ENCODE data around the gene PLEKHJ1. TPM values are rescaled to one million over a fixed set of nuclear protein-coding genes. Genes with fewer than 3 reads are reported as not detected.

The PLEKHJ1 gene
- polyA plus RNA-seq, 1 donor from 2014 or later: 219 TPM

DNA sequence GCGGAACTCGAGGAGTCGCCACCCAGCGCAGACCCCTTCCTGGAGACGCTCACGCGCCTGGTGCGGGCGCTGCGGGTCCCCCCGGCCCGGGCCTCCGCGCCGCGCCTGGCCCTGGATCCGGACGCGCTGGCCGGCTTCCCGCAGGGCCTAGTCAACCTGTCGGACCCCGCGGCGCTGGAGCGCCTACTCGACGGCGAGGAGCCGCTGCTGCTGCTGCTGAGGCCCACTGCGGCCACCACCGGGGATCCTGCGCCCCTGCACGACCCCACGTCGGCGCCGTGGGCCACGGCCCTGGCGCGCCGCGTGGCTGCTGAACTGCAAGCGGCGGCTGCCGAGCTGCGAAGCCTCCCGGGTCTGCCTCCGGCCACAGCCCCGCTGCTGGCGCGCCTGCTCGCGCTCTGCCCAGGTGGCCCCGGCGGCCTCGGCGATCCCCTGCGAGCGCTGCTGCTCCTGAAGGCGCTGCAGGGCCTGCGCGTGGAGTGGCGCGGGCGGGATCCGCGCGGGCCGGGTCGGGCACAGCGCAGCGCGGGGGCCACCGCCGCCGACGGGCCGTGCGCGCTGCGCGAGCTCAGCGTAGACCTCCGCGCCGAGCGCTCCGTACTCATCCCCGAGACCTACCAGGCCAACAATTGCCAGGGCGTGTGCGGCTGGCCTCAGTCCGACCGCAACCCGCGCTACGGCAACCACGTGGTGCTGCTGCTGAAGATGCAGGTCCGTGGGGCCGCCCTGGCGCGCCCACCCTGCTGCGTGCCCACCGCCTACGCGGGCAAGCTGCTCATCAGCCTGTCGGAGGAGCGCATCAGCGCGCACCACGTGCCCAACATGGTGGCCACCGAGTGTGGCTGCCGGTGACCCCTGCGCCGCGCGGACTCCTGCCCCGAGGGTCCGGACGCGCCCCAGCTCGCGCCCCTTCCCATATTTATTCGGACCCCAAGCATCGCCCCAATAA is 15.3 kb upstream of the PLEKHJ1 start:
- no peak overlapping the region for H3K4me2 ChIP-seq (ENCODE audit: low read length)
- no peaks in the 10 kb centered on the region for H3F3A ChIP-seq (ENCODE audit: insufficient read depth, low read length, poor library complexity, severe bottlenecking)
- H4K20me1 ChIP-seq (ENCODE audit: insufficient read depth): no peaks in the 10 kb centered on the region
- no peak overlapping the region for H3K9ac ChIP-seq (ENCODE audit: low read length)
- H2AFZ ChIP-seq (ENCODE audit: low read depth, low read length): no peak overlapping the region
- no peaks in the 10 kb centered on the region for H3K79me2 ChIP-seq (replicated peaks; ENCODE audit: insufficient read depth, low read length)
- H3K27me3 ChIP-seq (ENCODE audit: insufficient read depth, low read depth, low read length): peaks cover 14% of the 10 kb centered on the region
- no peak for TF ChIP-seq EP300 (conservative IDR thresholded peaks at IDR 0.05; ENCODE audit: poor library complexity, severe bottlenecking)
- TF ChIP-seq, protein P1, sequence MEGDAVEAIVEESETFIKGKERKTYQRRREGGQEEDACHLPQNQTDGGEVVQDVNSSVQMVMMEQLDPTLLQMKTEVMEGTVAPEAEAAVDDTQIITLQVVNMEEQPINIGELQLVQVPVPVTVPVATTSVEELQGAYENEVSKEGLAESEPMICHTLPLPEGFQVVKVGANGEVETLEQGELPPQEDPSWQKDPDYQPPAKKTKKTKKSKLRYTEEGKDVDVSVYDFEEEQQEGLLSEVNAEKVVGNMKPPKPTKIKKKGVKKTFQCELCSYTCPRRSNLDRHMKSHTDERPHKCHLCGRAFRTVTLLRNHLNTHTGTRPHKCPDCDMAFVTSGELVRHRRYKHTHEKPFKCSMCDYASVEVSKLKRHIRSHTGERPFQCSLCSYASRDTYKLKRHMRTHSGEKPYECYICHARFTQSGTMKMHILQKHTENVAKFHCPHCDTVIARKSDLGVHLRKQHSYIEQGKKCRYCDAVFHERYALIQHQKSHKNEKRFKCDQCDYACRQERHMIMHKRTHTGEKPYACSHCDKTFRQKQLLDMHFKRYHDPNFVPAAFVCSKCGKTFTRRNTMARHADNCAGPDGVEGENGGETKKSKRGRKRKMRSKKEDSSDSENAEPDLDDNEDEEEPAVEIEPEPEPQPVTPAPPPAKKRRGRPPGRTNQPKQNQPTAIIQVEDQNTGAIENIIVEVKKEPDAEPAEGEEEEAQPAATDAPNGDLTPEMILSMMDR (IDR thresholded peaks at IDR 0.05; ENCODE audit: poor library complexity, severe bottlenecking): no peak
- TF ChIP-seq, protein P2, sequence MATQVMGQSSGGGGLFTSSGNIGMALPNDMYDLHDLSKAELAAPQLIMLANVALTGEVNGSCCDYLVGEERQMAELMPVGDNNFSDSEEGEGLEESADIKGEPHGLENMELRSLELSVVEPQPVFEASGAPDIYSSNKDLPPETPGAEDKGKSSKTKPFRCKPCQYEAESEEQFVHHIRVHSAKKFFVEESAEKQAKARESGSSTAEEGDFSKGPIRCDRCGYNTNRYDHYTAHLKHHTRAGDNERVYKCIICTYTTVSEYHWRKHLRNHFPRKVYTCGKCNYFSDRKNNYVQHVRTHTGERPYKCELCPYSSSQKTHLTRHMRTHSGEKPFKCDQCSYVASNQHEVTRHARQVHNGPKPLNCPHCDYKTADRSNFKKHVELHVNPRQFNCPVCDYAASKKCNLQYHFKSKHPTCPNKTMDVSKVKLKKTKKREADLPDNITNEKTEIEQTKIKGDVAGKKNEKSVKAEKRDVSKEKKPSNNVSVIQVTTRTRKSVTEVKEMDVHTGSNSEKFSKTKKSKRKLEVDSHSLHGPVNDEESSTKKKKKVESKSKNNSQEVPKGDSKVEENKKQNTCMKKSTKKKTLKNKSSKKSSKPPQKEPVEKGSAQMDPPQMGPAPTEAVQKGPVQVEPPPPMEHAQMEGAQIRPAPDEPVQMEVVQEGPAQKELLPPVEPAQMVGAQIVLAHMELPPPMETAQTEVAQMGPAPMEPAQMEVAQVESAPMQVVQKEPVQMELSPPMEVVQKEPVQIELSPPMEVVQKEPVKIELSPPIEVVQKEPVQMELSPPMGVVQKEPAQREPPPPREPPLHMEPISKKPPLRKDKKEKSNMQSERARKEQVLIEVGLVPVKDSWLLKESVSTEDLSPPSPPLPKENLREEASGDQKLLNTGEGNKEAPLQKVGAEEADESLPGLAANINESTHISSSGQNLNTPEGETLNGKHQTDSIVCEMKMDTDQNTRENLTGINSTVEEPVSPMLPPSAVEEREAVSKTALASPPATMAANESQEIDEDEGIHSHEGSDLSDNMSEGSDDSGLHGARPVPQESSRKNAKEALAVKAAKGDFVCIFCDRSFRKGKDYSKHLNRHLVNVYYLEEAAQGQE (IDR thresholded peaks at IDR 0.05; ENCODE audit: borderline replicate concordance): no peak
- TF ChIP-seq SMC3 (conservative IDR thresholded peaks at IDR 0.05; ENCODE audit: poor library complexity): no peak
- TF ChIP-seq RAD21 (conservative IDR thresholded peaks at IDR 0.05): no peak
- no peak for TF ChIP-seq TAF1 (IDR thresholded peaks at IDR 0.05; ENCODE audit: low read depth)
- TF ChIP-seq MXI1 (conservative IDR thresholded peaks at IDR 0.05; ENCODE audit: poor library complexity, severe bottlenecking): no peak
- TF ChIP-seq EZH2 (IDR thresholded peaks at IDR 0.05; ENCODE audit: borderline replicate concordance, insufficient read depth, low read length, poor library complexity, severe bottlenecking): no peak
- TF ChIP-seq POLR2AphosphoS5 (IDR thresholded peaks at IDR 0.05): no peak
- H3K36me3 ChIP-seq (ENCODE audit: insufficient read depth, low read length): no peaks in the 10 kb centered on the region
- H3K27ac ChIP-seq (ENCODE audit: low read length): no peak overlapping the region
- no peak overlapping the region for H3K4me3 ChIP-seq (ENCODE audit: low read length)
- no peaks in the 10 kb centered on the region for H3K9me3 ChIP-seq (ENCODE audit: low read length)
- no peaks in the 10 kb centered on the region for H3K9me2 ChIP-seq (ENCODE audit: insufficient read depth, low read length)

DNA sequence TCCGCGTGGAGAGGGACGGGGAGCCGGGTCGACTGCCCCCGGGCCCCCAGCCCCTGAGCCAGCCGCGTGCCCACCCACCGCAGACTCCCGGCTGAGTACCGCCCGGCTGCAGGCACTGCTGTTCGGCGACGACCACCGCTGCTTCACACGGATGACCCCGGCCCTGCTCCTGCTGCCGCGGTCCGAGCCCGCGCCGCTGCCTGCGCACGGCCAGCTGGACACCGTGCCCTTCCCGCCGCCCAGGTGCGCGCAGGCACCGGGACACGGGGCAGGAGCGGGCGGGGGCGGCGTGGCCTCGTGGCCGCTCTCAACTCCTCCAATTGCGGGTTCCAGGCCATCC is 14.6 kb upstream of the PLEKHJ1 start:
- H3K9me2 ChIP-seq (ENCODE audit: insufficient read depth, low read length): no peaks in the 10 kb centered on the region
- no peak overlapping the region for H3K9ac ChIP-seq (ENCODE audit: low read length)
- no peak overlapping the region for H3K4me2 ChIP-seq (ENCODE audit: low read length)
- H3K79me2 ChIP-seq (replicated peaks; ENCODE audit: insufficient read depth, low read length): no peaks in the 10 kb centered on the region
- no peak overlapping the region for H3K27ac ChIP-seq (ENCODE audit: low read length)
- H3K36me3 ChIP-seq (ENCODE audit: insufficient read depth, low read length): no peaks in the 10 kb centered on the region
- TF ChIP-seq POLR2AphosphoS5 (IDR thresholded peaks at IDR 0.05) (no peak), MXI1 (conservative IDR thresholded peaks at IDR 0.05; ENCODE audit: poor library complexity, severe bottlenecking) (no peak), EP300 (conservative IDR thresholded peaks at IDR 0.05; ENCODE audit: poor library complexity, severe bottlenecking) (no peak), EZH2 (IDR thresholded peaks at IDR 0.05; ENCODE audit: borderline replicate concordance, insufficient read depth, low read length, poor library complexity, severe bottlenecking) (no peak), RAD21 (conservative IDR thresholded peaks at IDR 0.05) (no peak), SMC3 (conservative IDR thresholded peaks at IDR 0.05; ENCODE audit: poor library complexity) (no peak)
- TF ChIP-seq, protein P2 (IDR thresholded peaks at IDR 0.05; ENCODE audit: borderline replicate concordance): no peak
- TF ChIP-seq, protein P1 (IDR thresholded peaks at IDR 0.05; ENCODE audit: poor library complexity, severe bottlenecking): no peak
- H3K27me3 ChIP-seq (ENCODE audit: insufficient read depth, low read depth, low read length): peaks cover 14% of the 10 kb centered on the region
- no peaks in the 10 kb centered on the region for H3K9me3 ChIP-seq (ENCODE audit: low read length)
- no peak overlapping the region for H3K4me3 ChIP-seq (ENCODE audit: low read length)
- no peaks in the 10 kb centered on the region for H4K20me1 ChIP-seq (ENCODE audit: insufficient read depth)
- no peaks in the 10 kb centered on the region for H3F3A ChIP-seq (ENCODE audit: insufficient read depth, low read length, poor library complexity, severe bottlenecking)
- no peak overlapping the region for H2AFZ ChIP-seq (ENCODE audit: low read depth, low read length)

Data from neural cell (in vitro differentiated cells).